Measurements from ENCODE around the gene MNAT1. TPM values are rescaled to one million over a fixed set of nuclear protein-coding genes. Genes with fewer than 3 reads are reported as not detected.

MNAT1 gene
- total RNA-seq, 1 donor from 2014 or later: 114 TPM

DNA sequence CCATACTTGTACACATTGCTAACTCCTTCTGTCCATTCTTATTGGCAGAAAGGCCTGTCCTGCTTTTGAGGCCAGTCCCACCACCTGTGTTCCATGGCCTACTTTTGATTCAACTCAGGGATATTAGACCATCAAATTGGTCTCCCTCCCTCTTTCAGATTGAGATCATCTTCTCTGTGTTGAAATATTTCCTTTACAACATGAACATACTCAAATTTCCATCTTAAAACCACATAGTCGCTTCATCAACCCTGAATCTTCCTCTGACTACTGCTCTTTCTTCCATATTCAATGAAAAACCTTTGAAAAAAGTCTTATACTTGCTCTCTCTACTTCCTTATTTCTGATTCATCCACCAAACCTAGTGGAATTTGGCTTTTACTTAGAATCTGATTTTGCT, 211.4 kb downstream of the MNAT1 start:
- H2AFZ ChIP-seq (replicated peaks): no peak overlapping the region
- Mint-ChIP-seq H3K27ac (no peak overlapping the region), H3K27me3 (ENCODE audit: insufficient read depth, low read depth) (no peaks in the 10 kb centered on the region), H3K4me1 (peaks cover 9% of the 10 kb centered on the region), H3K9me3 (no peaks in the 10 kb centered on the region), H3K36me3 (peaks cover 2% of the 10 kb centered on the region), H3K4me3 (no peak overlapping the region)
- H3K36me3 ChIP-seq: no peaks in the 10 kb centered on the region
- TF ChIP-seq EZH2phosphoT487 (IDR thresholded peaks at IDR 0.05) (no peak), EZH2 (IDR thresholded peaks at IDR 0.05) (no peak)
- TF ChIP-seq, protein P1, sequence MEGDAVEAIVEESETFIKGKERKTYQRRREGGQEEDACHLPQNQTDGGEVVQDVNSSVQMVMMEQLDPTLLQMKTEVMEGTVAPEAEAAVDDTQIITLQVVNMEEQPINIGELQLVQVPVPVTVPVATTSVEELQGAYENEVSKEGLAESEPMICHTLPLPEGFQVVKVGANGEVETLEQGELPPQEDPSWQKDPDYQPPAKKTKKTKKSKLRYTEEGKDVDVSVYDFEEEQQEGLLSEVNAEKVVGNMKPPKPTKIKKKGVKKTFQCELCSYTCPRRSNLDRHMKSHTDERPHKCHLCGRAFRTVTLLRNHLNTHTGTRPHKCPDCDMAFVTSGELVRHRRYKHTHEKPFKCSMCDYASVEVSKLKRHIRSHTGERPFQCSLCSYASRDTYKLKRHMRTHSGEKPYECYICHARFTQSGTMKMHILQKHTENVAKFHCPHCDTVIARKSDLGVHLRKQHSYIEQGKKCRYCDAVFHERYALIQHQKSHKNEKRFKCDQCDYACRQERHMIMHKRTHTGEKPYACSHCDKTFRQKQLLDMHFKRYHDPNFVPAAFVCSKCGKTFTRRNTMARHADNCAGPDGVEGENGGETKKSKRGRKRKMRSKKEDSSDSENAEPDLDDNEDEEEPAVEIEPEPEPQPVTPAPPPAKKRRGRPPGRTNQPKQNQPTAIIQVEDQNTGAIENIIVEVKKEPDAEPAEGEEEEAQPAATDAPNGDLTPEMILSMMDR (IDR thresholded peaks at IDR 0.05): no peak
- H3F3A ChIP-seq (ENCODE audit: low read depth): no peaks in the 10 kb centered on the region
- no peak overlapping the region for H3K4me2 ChIP-seq
- no peaks in the 10 kb centered on the region for H3K27me3 ChIP-seq
- no peak overlapping the region for H3K4me3 ChIP-seq
- H4K20me1 ChIP-seq (ENCODE audit: low read depth): no peaks in the 10 kb centered on the region
- DNase-seq (ENCODE audit: low spot score): no peak
- no peaks in the 10 kb centered on the region for H3K9me3 ChIP-seq (ENCODE audit: low read depth)
- H3K4me1 ChIP-seq: peaks cover 9% of the 10 kb centered on the region
- H3K79me2 ChIP-seq (ENCODE audit: low read depth): no peaks in the 10 kb centered on the region
- H3K27ac ChIP-seq: no peak overlapping the region
- H3K9ac ChIP-seq: no peak overlapping the region

DNA sequence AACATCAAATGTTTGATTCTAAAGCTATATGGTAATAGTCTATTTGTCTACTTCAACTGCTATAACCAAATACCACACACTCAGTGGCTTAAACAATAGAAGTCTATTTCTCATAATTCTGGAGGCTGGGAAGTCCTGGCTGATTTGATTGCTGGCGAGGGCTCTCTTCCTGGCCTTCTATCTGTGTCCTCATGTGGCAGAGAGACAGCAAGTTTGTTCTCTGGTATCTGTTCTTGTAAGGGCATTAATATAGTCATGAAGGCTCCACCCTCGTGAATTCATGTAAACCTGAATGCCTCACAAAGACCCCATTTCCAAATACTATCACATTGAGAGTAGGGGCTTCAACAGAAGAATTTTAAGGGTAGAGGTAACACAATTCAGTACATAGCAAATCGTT, 212.2 kb downstream of the MNAT1 start:
- Mint-ChIP-seq H3K27ac (no peak overlapping the region), H3K27me3 (ENCODE audit: insufficient read depth, low read depth) (no peaks in the 10 kb centered on the region), H3K36me3 (no peaks in the 10 kb centered on the region), H3K4me3 (no peak overlapping the region), H3K9me3 (no peaks in the 10 kb centered on the region), H3K4me1 (peaks cover 9% of the 10 kb centered on the region)
- Histone ChIP-seq H3K27me3 (no peaks in the 10 kb centered on the region), H2AFZ (replicated peaks) (no peak overlapping the region), H3K9me3 (ENCODE audit: low read depth) (no peaks in the 10 kb centered on the region), H3K4me1 (peaks cover 9% of the 10 kb centered on the region), H3K4me2 (no peak overlapping the region), H3K4me3 (no peak overlapping the region), H3K27ac (no peak overlapping the region), H3K36me3 (no peaks in the 10 kb centered on the region), H3K9ac (no peak overlapping the region), H4K20me1 (ENCODE audit: low read depth) (no peaks in the 10 kb centered on the region), H3F3A (ENCODE audit: low read depth) (no peaks in the 10 kb centered on the region), H3K79me2 (ENCODE audit: low read depth) (no peaks in the 10 kb centered on the region)
- no peak for DNase-seq (ENCODE audit: low spot score)
- TF ChIP-seq EZH2phosphoT487 (IDR thresholded peaks at IDR 0.05): no peak
- TF ChIP-seq, protein P1 (IDR thresholded peaks at IDR 0.05): no peak
- TF ChIP-seq EZH2 (IDR thresholded peaks at IDR 0.05): no peak

DNA sequence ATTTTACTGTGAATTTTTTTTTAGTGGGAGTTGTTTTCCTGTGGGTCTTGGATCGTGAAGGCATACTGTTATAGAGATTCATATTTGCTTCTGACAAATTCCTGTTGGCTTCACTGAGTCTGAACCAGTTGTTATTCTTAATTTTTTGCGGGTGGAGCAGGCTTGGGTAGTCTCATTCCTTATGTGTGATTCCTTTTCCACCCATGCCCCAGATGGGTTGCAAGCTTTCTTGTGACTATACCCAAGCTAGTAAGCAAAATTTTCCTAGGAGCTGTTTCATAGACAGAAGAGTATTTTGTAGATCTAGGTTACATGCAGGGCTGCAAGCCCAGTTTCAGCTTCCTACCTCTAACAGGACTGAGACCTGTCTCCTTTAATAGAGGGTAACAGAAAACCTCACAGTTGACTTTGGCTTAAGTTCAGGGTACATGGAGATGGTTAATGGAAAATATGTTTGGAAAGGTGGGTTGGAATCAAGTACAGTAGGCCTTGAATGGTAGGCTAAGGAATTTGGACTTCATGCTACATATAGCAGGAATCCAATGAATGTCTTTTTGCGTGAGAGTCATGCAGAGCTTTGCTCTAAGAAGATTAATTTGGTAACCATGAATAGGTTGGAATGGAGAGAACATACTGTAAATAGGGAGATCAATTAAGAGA, 217.3 kb downstream of the MNAT1 start:
- no peak overlapping the region for H3K27ac Mint-ChIP-seq
- H3K36me3 ChIP-seq: peaks cover 8% of the 10 kb centered on the region
- no peak overlapping the region for H3K4me3 Mint-ChIP-seq

More for the DNA sequence above, 217.3 kb downstream of the MNAT1 start:
- H3K27me3 ChIP-seq: no peaks in the 10 kb centered on the region
- H3K9ac ChIP-seq: no peak overlapping the region
- Mint-ChIP-seq H3K36me3 (peaks cover 6% of the 10 kb centered on the region), H3K4me1 (no peaks in the 10 kb centered on the region), H3K27me3 (ENCODE audit: insufficient read depth, low read depth) (no peaks in the 10 kb centered on the region), H3K9me3 (peaks cover 18% of the 10 kb centered on the region)
- no peak for DNase-seq (ENCODE audit: low spot score)
- H3F3A ChIP-seq (ENCODE audit: low read depth): no peaks in the 10 kb centered on the region
- no peaks in the 10 kb centered on the region for H3K4me1 ChIP-seq
- H3K9me3 ChIP-seq (ENCODE audit: low read depth): no peaks in the 10 kb centered on the region
- H3K79me2 ChIP-seq (ENCODE audit: low read depth): peaks cover 3% of the 10 kb centered on the region
- no peak overlapping the region for H3K4me3 ChIP-seq
- H2AFZ ChIP-seq (replicated peaks): no peak overlapping the region
- H4K20me1 ChIP-seq (ENCODE audit: low read depth): no peaks in the 10 kb centered on the region
- no peak overlapping the region for H3K27ac ChIP-seq
- no peak overlapping the region for H3K4me2 ChIP-seq
- TF ChIP-seq, protein P1 (IDR thresholded peaks at IDR 0.05): no peak
- TF ChIP-seq EZH2phosphoT487 (IDR thresholded peaks at IDR 0.05) (no peak), EZH2 (IDR thresholded peaks at IDR 0.05) (no peak)

Measured in neural progenitor cell (in vitro differentiated cells).